ENCODE data around the gene NPPB.

NPPB gene

DNA sequence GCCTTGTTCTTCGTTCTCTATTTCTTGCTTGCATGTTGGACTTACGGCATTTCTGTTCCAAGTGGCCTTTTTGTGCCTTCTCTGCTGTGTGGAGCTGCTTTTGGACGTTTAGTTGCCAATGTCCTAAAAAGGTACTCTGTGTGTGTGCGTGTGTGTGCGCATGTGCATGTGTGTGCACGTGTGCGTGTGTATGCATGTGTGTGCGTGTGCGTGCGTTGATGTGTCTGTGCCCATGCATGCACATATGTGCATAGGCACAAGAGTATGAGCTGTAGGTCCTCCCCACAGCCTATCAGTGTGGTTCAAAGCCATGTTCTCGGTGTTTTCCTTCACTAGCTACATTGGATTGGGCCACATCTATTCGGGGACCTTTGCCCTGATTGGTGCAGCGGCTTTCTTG, 24.8 kb downstream of the NPPB start:
- DNase-seq (ENCODE audit: low read depth in 2 of 2), result no peak

DNA sequence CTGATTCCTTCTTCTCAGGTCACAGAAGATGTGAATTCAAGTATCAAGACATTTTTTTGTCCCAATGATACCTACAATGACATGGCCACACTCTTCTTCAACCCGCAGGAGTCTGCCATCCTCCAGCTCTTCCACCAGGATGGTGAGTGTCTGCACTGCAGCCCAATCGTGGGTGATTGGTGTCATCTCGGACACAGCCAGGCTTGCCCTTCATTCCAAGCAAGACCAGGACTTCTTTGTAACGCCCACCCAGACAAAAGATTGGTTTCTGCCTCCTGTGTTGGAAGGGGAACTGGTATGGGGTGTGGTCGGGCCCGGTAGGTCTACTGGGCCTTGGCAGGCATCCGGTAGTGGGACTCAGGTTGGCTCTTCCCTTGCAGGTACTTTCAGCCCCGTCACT, 25.2 kb downstream of the NPPB start:
- DNase-seq (ENCODE audit: low read depth in 2 of 2), result no peak

- no peak for DNase-seq (ENCODE audit: low read depth in 2 of 2)
Measured at GRCh38 chr1:11831945-11832725, 26.6 kb downstream of the NPPB start.

GRCh38 chr1:11828511-11828910, 30.2 kb downstream of the NPPB start:
- no peak for DNase-seq (ENCODE audit: low read depth in 2 of 2)

- no peak for DNase-seq (ENCODE audit: low read depth in 2 of 2)
Measured at GRCh38 chr1:11826946-11827345, 31.8 kb downstream of the NPPB start.

- no peak for DNase-seq (ENCODE audit: low read depth in 2 of 2)
Measured at GRCh38 chr1:11825131-11825530, 33.6 kb downstream of the NPPB start.

DNA sequence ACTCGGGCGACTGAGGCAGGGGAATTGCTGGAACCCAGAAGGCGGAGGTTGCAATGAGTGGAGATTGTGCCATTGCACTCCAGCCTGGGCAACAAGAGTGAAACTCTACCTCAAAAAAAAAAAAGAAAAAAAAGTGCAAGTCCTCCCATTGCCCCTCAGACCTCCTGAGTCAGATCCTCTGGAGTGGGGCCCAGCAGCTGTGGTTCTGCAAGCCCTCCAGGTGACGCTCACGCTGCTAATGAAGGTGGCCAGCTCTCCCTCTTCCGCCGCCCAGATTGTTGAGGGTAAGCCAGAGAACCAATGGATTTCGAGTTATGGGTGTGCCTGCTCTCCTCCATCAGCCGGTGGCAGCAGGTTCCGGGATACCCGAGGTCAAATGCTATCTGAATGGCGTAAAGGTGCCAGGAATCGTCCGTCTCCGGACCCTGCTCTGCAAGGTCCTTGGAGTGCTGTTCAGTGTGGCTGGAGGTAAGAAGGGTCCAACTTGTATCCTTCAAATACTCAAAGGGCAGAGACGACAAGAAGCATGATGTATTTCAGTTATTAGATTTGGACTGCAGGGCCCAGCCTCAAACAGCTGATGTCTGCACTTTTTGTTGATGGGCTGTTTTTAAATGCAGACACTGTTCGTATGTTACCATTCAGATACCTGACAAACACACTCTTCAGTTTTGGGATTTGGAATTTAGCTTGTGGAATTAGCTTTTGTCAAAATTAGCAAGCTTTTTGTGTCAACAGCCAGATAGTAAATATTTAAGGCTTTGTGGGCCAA, 35.2 kb downstream of the NPPB start:
- no peak for DNase-seq (ENCODE audit: low read depth in 2 of 2)

DNA sequence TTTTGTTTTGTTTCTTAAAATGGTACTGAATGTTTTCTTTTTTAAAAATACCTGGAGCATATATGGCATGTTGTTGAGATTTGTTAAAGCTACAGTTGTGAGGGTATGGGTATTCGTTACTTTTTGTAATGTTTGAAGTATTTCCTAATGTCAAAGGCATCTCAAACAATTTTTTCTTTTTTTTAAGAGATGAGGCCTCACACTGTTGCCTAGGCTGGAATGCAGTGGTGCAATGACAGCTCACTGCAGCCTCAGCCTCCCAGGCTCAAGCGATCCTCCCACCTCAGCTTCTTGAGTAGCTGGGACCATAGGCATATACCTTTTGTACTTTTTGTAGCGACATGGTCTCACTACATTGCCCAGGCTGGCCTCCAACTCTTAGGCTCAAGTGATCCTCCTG, 36.7 kb downstream of the NPPB start:
- no peak for DNase-seq (ENCODE audit: low read depth in 2 of 2)

GRCh38 chr1:11817192-11817591, 41.6 kb downstream of the NPPB start:
- DNase-seq (ENCODE audit: low read depth in 2 of 2), result no peak

- DNase-seq (ENCODE audit: low read depth in 2 of 2), result no peak
Measured at GRCh38 chr1:11813021-11813420, 45.7 kb downstream of the NPPB start.
